Keratinocyte (primary cell): ENCODE results near the gene ROR1.

Experiments used
- EZH2 ChIP-seq: IDR thresholded peaks from one replicate; pipeline ENCODE4 v1.6.1; 2012; ENCODE audit warnings: inconsistent platforms, mild to moderate bottlenecking, low read length, moderate library complexity
- TF ChIP-seq, protein P1 (sequence below), 3 experiments: IDR thresholded peaks in 1 of 3; conservative IDR thresholded peaks in 1 of 3; optimal IDR thresholded peaks in 1 of 3; 2 replicates in 2 of 3; 3 replicates in 1 of 3; pipeline versions ENCODE3 to v1.5.1; 2011; ENCODE audit warnings: low read length in 3 of 3, mild to moderate bottlenecking in 3 of 3, moderate library complexity in 2 of 3, control low read depth in 1 of 3, inconsistent platforms in 1 of 3; ENCODE audit not compliant: insufficient read depth in 2 of 3; ENCODE audit errors: extremely low read depth in 1 of 3

DNA sequence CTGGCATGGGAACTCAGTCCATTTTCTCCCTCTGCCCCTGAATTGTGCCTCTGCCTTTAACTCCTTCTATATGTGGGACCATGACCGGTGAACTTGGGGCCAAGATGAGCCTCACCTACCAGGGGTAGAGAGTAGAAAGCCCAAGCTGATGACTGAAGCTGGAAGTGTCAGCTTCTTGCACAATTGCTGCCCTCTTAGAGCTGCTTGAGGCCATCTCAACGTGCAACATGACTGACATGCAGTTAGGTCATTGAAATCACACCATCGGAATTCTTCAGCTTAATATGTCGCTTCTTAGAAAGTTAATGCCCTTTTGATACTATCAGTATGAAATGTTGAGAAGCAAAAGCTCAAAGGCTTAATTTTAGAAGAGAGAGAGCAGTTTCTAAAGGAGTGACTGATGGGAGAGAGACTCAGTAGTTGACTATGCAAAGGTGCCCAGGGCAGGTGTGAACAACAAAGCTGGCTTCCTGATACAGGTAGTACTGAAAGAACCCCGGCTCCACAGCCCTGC is 340.3 kb downstream of the ROR1 start:
- TF ChIP-seq, protein P1, sequence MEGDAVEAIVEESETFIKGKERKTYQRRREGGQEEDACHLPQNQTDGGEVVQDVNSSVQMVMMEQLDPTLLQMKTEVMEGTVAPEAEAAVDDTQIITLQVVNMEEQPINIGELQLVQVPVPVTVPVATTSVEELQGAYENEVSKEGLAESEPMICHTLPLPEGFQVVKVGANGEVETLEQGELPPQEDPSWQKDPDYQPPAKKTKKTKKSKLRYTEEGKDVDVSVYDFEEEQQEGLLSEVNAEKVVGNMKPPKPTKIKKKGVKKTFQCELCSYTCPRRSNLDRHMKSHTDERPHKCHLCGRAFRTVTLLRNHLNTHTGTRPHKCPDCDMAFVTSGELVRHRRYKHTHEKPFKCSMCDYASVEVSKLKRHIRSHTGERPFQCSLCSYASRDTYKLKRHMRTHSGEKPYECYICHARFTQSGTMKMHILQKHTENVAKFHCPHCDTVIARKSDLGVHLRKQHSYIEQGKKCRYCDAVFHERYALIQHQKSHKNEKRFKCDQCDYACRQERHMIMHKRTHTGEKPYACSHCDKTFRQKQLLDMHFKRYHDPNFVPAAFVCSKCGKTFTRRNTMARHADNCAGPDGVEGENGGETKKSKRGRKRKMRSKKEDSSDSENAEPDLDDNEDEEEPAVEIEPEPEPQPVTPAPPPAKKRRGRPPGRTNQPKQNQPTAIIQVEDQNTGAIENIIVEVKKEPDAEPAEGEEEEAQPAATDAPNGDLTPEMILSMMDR (optimal IDR thresholded peaks at IDR 0.05 in 1 of 3, IDR thresholded peaks at IDR 0.05 in 1 of 3, conservative IDR thresholded peaks at IDR 0.05 in 1 of 3; ENCODE audit: extremely low read depth in 1 of 3, insufficient read depth in 2 of 3, low read length in 3 of 3) = no peak
- TF ChIP-seq EZH2 = no peak
